NOMO-1 treated with DMSO at 0.1 percent for 48 hours (cell line): ENCODE measurements around the gene PLXNA3.
A peak's percentile ranks its signal among the peaks of the same experiment; 100 is the strongest.

Experiments used
- DNase-seq: peaks from one replicate; lab custom pipeline; 2025; ENCODE audit not compliant: unreplicated experiment; lab: John Stamatoyannopoulos, UW

Gene PLXNA3

DNA sequence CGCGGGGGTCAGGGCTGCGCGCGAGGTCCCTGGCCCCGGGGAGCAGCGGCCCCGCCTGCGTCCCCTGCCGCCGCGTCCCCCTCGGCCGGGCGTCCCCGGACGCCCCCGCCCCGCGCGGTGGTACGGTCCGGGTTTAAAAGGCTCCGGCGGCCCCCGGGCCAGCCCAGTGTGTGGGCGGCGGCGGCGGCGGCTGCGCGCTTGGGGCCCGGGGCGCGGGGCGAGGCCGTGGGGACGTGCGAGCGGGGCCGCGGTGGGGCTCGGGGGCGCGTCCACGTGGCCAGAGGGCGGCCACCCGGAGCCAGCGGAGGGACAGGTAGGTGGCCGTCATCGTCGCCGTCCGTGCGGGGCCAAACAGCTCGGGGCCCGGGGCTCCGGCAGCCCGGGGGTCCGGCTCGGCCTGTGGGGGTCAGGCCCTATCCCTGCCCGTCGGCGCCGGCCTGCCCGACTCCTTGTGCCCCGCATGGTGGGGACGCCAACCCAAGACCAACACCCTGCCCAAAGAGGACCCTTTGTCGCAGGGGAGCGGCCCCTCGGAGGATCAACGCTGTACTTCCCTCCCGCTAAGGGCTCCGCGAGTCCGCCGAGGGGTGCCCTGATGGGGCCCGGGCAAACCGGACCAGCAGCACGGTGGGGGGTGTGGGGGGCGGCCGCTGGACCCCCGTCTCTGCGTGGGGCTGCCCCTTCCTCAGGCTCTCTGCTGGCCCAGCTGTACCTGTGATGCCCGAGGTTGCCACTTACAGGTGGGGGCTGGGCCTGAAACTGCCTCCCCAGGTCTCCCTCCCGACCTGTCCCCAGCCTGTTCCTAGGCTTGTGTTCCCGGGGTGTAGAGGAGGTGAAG lies at the start of gene PLXNA3:
TSS of gene PLXNA3 (plus strand) at position 166 of the 838 bp plus-strand sequence. CDS start 1,903 bp downstream, outside the sequence.
- DNase-seq, result no peak

DNA sequence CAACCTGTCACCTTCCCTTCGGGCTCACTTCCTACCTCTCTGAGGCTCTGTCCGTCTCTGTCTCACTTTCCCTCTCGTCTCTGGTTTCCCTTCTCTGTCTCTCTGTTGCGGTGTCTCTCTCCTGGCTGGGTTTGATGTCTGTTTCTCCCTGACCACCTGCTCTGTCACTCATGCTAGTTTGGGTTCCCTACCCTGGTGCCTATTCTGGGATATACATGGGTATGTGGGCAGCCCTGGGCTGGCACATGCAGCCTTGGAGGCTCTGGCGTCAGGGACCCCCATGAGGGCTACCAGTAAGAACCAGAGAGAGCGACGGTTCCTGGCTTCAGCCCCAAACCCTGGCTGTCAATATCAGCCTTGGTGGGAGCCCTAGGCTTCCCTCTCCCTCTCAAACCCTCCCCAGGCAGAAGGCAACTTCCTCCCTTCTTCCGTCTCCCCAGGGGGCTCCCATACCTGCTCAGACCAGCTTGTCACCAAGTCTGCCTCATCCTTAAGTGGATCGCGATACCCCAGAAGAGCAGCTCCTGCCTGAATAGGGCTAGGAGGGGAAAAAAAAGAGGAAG lies 49.3 kb upstream of the PLXNA3 start:
- DNase-seq, result no peak

DNA sequence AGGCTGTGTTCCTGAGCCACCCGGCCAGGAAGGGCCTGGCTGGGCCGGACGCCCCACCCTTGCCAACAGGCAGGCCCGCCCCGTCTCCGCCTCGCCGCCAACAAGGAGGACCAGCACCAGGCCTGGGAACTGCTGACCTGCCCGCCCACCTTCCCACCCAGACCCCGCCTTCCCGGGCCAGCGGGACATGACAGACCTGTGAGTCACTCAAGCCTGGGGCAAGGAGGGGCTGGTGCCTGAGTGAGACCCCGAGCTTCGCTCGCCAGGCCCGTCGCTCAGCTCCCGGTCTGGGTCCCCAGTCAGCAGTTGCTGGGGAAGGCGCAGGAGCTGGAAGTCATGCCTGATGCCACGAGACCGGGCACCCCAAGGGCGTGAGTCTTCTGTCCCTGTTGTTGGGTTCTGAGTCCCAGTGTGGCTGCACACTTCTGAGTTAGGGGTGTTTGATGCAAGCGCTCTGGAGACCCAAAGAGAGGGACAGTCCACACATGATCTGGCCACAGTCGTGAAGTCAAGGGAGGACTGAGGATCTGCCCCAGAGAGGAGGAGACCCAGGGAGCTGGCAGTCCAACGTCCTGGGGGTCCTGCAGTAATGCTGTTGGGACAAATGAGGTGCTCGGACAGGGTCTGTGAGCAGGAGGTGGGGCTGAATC lies 48.7 kb upstream of the PLXNA3 start, which contains the start of gene DNASE1L1:
TSS of gene DNASE1L1 (minus strand) at position 33 of the 650 bp plus-strand sequence. CDS start 3,686 bp downstream, outside the sequence.
- peak; percentile 72 for DNase-seq

DNA sequence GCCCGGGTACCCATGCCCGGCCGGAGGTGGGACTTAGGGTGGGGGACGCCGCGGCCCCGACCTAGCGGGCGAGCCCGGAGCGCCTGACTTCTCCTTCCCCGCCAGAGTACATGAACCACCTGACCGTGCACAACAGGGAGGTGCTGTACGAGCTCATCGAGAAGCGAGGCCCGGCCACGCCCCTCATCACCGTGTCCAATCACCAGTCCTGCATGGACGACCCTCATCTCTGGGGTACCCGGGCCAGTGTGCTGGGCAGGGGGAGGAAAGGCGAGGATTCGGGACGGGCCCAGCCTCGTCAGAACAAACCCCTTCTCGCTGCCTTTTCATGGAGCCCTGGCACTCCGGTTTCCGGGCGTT lies 46.1 kb upstream of the PLXNA3 start:
- no peak for DNase-seq

DNA sequence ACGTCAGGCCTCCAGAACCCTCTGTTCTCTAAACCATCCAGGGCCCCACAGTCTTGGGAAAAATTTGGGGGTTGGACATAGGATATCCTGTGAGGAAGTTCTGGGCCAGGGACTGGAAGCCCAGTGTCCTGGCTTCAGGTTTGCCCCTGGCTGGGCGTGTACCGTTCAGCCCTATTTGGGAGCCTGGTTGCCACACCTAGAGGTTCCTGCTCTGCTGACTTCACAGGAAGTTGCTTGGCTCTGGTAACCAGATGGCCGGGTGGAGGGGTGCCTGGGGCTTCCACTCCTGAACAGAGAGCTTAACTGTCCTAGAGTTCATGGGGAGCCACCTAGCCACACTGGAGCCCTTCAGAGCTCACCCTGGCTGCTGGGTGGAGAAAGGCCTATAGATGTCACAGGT lies 45.6 kb upstream of the PLXNA3 start:
- peak; percentile 42 for DNase-seq

DNA sequence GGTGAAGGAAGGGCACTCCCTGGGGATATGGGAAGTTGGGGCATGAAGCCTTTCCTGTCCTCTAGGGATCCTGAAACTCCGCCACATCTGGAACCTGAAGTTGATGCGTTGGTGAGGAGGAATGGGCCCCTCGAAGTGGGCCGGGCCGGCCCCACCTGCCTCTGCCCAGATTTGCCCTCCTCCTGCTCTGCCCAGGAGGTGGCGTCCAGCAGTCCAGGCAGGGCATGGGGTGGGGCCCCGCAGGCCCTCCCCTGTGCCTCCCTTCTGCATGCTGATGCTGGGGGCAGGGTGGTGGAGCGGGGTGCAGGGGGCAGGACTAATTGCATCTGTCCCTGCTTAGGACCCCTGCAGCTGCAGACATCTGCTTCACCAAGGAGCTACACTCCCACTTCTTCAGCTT lies 44.9 kb upstream of the PLXNA3 start:
- DNase-seq, result no peak

DNA sequence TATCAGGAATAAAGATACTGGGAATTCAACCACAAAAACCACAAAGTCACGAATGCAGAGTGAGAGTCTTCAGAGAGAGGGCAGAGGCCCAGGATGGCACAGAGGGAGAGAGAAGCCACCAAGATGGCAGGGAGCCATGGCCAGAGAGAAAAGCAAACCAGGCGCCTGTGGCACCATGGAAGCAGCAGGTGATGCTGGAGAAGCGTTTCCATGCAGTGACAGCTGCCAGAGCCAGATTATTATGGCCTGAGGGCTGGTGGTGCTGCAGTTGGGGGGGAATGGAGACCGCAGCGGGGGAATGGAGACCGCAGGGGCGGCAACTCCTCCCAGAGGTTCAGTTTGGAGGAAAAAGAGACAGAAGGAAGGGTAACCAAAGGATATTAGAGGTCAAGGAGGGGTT lies 40.9 kb upstream of the PLXNA3 start:
- no peak for DNase-seq

DNA sequence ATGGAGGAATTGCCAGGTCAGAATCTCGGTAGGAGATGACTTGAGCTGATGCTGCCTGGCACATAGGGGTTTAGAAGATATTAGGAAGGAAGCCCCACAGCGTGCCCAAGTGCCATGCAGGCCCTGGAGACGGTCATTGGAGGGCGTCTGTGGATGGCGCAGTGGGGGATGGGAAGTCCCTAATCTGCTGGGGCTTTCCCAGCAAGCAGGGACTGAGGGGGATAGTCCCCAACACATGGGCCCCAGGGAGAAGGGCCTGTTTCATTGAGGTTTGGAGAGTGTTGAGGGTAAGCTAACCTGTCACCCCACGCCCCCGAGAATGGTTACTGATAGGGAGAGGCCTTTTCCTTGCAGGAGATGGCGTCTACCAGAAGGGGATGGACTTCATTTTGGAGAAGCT lies 38.9 kb upstream of the PLXNA3 start:
- no peak for DNase-seq

DNA sequence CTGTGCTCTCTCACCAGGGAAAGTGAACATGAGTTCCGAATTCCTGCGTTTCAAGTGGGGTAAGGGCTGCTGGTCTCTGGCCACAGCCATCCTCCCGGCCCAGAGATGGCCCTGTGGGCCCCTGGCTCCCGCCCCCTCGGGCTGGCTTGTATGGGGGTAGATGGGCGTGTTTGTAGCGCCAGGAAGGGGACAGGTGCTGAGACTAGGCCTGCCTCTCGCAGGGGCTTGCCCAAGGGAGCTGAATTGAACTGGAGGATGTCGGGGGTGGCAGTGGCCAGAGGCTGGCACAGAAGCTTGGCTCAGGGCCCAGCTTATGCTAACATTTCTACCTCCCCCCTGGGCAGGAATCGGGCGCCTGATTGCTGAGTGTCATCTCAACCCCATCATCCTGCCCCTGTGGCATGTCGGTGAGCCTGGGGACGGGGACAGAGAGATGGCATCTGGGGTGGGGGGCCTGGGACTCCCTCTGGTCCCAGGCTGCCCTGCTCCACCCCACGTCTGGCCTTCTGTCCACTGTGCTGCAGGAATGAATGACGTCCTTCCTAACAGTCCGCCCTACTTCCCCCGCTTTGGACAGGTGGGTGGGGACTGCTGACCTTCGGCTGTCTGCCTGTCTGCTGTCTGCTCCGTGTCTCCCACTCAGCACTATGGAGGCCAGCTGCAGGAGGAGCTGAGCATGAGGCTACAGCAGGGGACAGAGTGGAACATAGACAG lies 38.2 kb upstream of the PLXNA3 start:
- DNase-seq, result no peak

DNA sequence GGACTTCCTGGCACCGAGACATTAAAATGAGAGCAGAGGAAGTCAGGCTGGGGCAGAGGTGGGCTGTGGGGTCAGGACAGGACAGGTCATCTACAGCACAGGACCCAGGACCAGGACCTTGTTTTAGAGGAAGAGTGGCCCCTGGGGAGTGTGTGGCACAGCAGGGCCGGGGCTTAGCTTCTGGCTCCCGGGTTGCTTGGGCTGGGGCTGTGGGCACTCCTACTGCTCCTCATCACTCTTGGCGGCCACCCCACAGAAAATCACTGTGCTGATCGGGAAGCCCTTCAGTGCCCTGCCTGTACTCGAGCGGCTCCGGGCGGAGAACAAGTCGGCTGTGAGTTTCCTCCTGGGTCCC lies 37.7 kb upstream of the PLXNA3 start:
- no peak for DNase-seq

GRCh38 chrX:154426916-154427770 lies 30.9 kb upstream of the PLXNA3 start:
- DNase-seq, result peak; percentile 49

DNA sequence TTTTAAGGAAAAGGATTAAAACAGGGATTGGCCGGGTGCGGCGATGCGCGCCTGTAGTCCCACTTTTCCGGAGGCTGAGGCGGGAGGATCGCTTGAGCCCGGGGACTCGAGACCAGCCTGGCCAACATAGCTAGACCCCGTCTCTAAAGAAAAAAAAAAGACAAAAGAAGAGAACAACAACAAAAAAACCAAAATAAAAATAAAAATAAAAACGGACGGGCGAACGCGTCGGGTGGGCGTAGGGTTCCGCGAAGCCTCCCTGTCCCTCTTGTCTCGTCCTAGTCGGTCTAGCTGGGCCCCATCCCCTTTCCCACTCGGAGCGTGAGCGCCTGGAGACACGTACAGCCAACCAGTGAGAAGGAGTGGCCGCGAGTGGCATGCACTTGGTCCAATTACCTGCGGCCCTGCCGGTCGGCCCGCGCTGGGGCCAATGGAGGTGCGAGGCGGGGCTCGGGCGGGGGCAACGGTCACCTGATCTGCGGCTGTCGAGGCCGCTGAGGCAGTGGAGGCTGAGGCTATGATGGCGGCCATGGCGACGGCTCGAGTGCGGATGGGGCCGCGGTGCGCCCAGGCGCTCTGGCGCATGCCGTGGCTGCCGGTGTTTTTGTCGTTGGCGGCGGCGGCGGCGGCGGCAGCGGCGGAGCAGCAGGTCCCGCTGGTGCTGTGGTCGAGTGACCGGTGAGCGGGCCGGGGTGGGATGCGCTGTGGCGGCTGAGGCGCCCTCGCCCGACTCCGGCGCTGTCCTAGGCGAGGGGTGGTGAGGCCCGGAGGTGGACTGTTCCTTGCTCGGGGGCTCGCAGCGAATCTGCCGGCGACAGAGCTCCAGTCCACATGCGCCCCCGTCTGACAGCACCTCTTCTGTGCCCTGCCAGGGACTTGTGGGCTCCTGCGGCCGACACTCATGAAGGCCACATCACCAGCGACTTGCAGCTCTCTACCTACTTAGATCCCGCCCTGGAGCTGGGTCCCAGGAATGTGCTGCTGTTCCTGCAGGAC lies 29.6 kb upstream of the PLXNA3 start, which contains the start of gene ATP6AP1:
TSS of gene ATP6AP1 (plus strand) at position 502 of the 996 bp plus-strand sequence. CDS start at position 518, 16 bp downstream.
- peak; percentile 85 for DNase-seq

DNA sequence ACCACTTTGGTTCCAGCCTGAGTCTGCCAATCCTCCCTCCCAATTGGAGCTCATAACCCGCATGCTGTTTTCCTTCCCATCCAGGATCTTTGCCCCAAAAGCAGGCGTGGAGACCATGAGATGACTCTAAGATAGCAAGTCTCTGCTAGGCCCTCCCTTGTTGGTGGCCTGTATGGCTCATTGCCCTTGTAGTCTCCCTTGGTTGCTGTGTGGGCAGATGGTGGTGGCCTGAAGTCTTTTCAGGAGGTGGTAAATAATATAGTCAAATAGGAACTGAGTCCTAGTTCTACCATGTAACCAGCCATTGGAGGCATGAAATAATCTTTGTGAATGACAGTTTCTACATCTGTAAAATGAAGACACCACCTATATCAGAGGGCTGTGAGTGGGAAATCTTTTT lies 28.4 kb upstream of the PLXNA3 start:
- DNase-seq, result no peak

GRCh38 chrX:154430479-154430878 lies 27.6 kb upstream of the PLXNA3 start:
- no peak for DNase-seq

GRCh38 chrX:154430916-154431315 lies 27.2 kb upstream of the PLXNA3 start:
- peak; percentile 25 for DNase-seq

- DNase-seq, result no peak
Observed at GRCh38 chrX:154431341-154431740, 26.7 kb upstream of the PLXNA3 start.

DNA sequence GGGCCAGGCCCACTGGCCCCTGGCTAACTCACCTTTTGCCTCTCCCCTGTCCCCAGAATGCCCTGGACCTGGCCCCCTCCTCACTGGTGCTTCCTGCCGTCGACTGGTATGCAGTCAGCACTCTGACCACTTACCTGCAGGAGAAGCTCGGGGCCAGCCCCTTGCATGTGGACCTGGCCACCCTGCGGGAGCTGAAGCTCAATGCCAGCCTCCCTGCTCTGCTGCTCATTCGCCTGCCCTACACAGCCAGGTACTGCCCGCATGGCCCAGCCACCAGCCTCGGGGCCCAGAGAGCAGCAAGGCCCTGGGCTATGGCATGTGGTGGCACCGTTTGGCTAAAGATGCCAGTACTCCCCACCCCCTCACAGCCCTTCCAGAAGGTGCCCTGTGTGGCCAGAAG lies 25.9 kb upstream of the PLXNA3 start:
- DNase-seq, result no peak

- no peak for DNase-seq
Observed at GRCh38 chrX:154433605-154434004, 24.5 kb upstream of the PLXNA3 start.
